ENCODE results near the gene SEMA5A.

DNA sequence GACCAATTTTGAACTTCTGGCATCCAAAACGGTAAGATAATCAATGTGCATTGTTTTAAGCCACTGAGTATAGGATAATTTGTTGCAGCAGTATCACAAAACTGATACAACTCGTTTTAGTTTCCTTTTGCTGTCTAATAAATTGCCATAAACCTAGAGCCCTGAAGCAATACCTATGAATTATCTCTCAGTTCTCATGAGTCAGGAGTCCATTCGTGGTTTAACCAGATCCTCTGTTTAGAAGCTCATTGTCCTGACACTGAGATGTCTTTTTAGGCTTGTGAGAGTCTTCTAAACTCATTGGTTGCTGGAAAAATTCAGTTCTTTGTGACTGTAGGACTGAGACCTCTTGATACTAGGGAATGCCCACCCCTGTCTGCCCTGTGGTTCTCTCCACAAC is 262.9 kb downstream of the SEMA5A start:
- TF ChIP-seq CHD2 (IDR thresholded peaks at IDR 0.05; ENCODE audit: low read length) = no peak
- no peak for TF ChIP-seq CREB1 (IDR thresholded peaks at IDR 0.05)
- TF ChIP-seq, protein P1, sequence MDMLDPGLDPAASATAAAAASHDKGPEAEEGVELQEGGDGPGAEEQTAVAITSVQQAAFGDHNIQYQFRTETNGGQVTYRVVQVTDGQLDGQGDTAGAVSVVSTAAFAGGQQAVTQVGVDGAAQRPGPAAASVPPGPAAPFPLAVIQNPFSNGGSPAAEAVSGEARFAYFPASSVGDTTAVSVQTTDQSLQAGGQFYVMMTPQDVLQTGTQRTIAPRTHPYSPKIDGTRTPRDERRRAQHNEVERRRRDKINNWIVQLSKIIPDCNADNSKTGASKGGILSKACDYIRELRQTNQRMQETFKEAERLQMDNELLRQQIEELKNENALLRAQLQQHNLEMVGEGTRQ (IDR thresholded peaks at IDR 0.05; ENCODE audit: low read length) = no peak
- TF ChIP-seq, protein P2, sequence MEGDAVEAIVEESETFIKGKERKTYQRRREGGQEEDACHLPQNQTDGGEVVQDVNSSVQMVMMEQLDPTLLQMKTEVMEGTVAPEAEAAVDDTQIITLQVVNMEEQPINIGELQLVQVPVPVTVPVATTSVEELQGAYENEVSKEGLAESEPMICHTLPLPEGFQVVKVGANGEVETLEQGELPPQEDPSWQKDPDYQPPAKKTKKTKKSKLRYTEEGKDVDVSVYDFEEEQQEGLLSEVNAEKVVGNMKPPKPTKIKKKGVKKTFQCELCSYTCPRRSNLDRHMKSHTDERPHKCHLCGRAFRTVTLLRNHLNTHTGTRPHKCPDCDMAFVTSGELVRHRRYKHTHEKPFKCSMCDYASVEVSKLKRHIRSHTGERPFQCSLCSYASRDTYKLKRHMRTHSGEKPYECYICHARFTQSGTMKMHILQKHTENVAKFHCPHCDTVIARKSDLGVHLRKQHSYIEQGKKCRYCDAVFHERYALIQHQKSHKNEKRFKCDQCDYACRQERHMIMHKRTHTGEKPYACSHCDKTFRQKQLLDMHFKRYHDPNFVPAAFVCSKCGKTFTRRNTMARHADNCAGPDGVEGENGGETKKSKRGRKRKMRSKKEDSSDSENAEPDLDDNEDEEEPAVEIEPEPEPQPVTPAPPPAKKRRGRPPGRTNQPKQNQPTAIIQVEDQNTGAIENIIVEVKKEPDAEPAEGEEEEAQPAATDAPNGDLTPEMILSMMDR (IDR thresholded peaks at IDR 0.05; ENCODE audit: control extremely low read depth in 1 of 3, insufficient read depth in 1 of 3, low read depth in 1 of 3, low read length in 3 of 3) = no peak
- TF ChIP-seq ASH2L (IDR thresholded peaks at IDR 0.05; ENCODE audit: low read length) = no peak
- TF ChIP-seq, protein P3, sequence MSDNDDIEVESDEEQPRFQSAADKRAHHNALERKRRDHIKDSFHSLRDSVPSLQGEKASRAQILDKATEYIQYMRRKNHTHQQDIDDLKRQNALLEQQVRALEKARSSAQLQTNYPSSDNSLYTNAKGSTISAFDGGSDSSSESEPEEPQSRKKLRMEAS (IDR thresholded peaks at IDR 0.05) = no peak
- no peak for TF ChIP-seq GABPA (IDR thresholded peaks at IDR 0.05; ENCODE audit: borderline replicate concordance, insufficient read depth, low read length)
- TF ChIP-seq POLR2A (IDR thresholded peaks at IDR 0.05; ENCODE audit: control extremely low read depth in 1 of 2, low read depth in 2 of 2, low read length in 2 of 2) = no peak
- no peak for TF ChIP-seq MAFK (IDR thresholded peaks at IDR 0.05; ENCODE audit: low read depth, low read length)
- TF ChIP-seq SP1 (IDR thresholded peaks at IDR 0.05; ENCODE audit: low read depth, low read length) = no peak
- TF ChIP-seq POU5F1 (IDR thresholded peaks at IDR 0.05; ENCODE audit: low read depth, low read length) = no peak
- TF ChIP-seq TAF1 (IDR thresholded peaks at IDR 0.05; ENCODE audit: low read depth, low read length) = no peak

Data from H1 (cell line).